ENCODE measurements around the gene E2F1. TPM values are rescaled to one million over a fixed set of nuclear protein-coding genes. Genes with fewer than 3 reads are reported as not detected.

The E2F1 gene
- total and polyA plus RNA-seq, 2 donors (not counting 3 experiments of a cell fraction or from before 2014, with no cell fraction given) = 20.7 to 29.6 TPM

- dilution Hi-C loops (cut with MboI; ENCODE audit: extremely low pct_ligation_motif_present, low sequenced_read_pairs) = no loop called here
- no peak for DNase-seq (ENCODE audit: low read depth, low spot score)
- no peak for TF ChIP-seq POLR2AphosphoS5 (IDR thresholded peaks at IDR 0.05; ENCODE audit: insufficient read depth, low read depth, low read length)
- Histone ChIP-seq H3K27ac (ENCODE audit: insufficient read depth, low read depth, low read length) (no peak overlapping the region), H3K4me3 (replicated peaks in 1 of 3; ENCODE audit: insufficient read depth in 1 of 3, low read depth in 1 of 3, low read length in 3 of 3) (no peak overlapping the region), H3K4me1 (ENCODE audit: control insufficient read depth, extremely low read depth, insufficient read depth, low read length) (peaks cover 7% of the 10 kb centered on the region), H3K9ac (replicated peaks; ENCODE audit: extremely low read depth, insufficient read depth, low read length) (no peak overlapping the region), H3K4me2 (ENCODE audit: insufficient read depth, low read length) (no peak overlapping the region), H2AFZ (ENCODE audit: low read depth, low read length) (no peak overlapping the region), H3K27me3 (ENCODE audit: control insufficient read depth in 2 of 2, insufficient read depth in 2 of 2, low read length in 2 of 2) (no peaks in the 10 kb centered on the region), H3K36me3 (ENCODE audit: control insufficient read depth in 2 of 2, extremely low read depth in 1 of 2, insufficient read depth in 2 of 2, low read length in 2 of 2) (no peaks in the 10 kb centered on the region), H4K20me1 (replicated peaks; ENCODE audit: control insufficient read depth, extremely low read depth, insufficient read depth, low read length) (no peaks in the 10 kb centered on the region), H3K79me2 (ENCODE audit: control insufficient read depth, insufficient read depth, low read length) (no peaks in the 10 kb centered on the region), H3K9me1 (replicated peaks; ENCODE audit: control insufficient read depth, extremely low read depth, insufficient read depth, low read length) (no peaks in the 10 kb centered on the region), H3K9me3 (replicated peaks; ENCODE audit: control insufficient read depth, insufficient read depth, low read length) (no peaks in the 10 kb centered on the region)
- FAIRE-seq = no peak
- ChIA-PET POLR2A (no interaction called here), CTCF (interaction anchor here (1.1 to 1.4 kb wide), 2 partner anchors 8 to 201 kb away, joined by 3 read pairs; partner anchors contain the start of gene ACTL10)
- no TSS peak for BruUV-seq (replicated peaks)
- intact Hi-C loops (cut with micrococcal nuclease) = no loop called here
These were observed 27.7 kb downstream of the E2F1 start for GRCh38 chr20:33658510-33658909.

GRCh38 chr20:33657704-33658095, 28.5 kb downstream of the E2F1 start:
- no peak for DNase-seq (ENCODE audit: low read depth, low spot score)
- H3K79me2 ChIP-seq (ENCODE audit: control insufficient read depth, insufficient read depth, low read length) = no peaks in the 10 kb centered on the region
- H4K20me1 ChIP-seq (replicated peaks; ENCODE audit: control insufficient read depth, extremely low read depth, insufficient read depth, low read length) = no peaks in the 10 kb centered on the region
- no TSS peak for BruUV-seq (replicated peaks)
- H3K9me1 ChIP-seq (replicated peaks; ENCODE audit: control insufficient read depth, extremely low read depth, insufficient read depth, low read length) = no peaks in the 10 kb centered on the region
- H3K4me2 ChIP-seq (ENCODE audit: insufficient read depth, low read length) = no peak overlapping the region
- dilution Hi-C loops (cut with MboI; ENCODE audit: extremely low pct_ligation_motif_present, low sequenced_read_pairs) (no loop called here), intact Hi-C loops (cut with micrococcal nuclease) (no loop called here)
- no peaks in the 10 kb centered on the region for H3K4me1 ChIP-seq (ENCODE audit: control insufficient read depth, extremely low read depth, insufficient read depth, low read length)
- H3K4me3 ChIP-seq (replicated peaks in 1 of 3; ENCODE audit: insufficient read depth in 1 of 3, low read depth in 1 of 3, low read length in 3 of 3) = no peak overlapping the region
- no peak overlapping the region for H2AFZ ChIP-seq (ENCODE audit: low read depth, low read length)
- no peak for TF ChIP-seq JUN (IDR thresholded peaks at IDR 0.05; ENCODE audit: borderline replicate concordance, insufficient read depth, insufficient read length, low read depth)
- no peak for TF ChIP-seq MAX (IDR thresholded peaks at IDR 0.05; ENCODE audit: insufficient read depth, insufficient read length)
- TF ChIP-seq POLR2A (IDR thresholded peaks at IDR 0.05; ENCODE audit: low read depth, low read length) = no peak
- no peak for TF ChIP-seq MYC (IDR thresholded peaks at IDR 0.05; ENCODE audit: low read depth, low read length)
- no peak for TF ChIP-seq CTCF (IDR thresholded peaks at IDR 0.05; ENCODE audit: extremely low read depth in 1 of 2, insufficient read depth in 1 of 2, low read depth in 1 of 2, low read length in 2 of 2)
- no peaks in the 10 kb centered on the region for H3K36me3 ChIP-seq (ENCODE audit: control insufficient read depth in 2 of 2, extremely low read depth in 1 of 2, insufficient read depth in 2 of 2, low read length in 2 of 2)
- H3K27me3 ChIP-seq (ENCODE audit: control insufficient read depth in 2 of 2, insufficient read depth in 2 of 2, low read length in 2 of 2) = no peaks in the 10 kb centered on the region
- POLR2A ChIA-PET = no interaction called here
- H3K9ac ChIP-seq (replicated peaks; ENCODE audit: extremely low read depth, insufficient read depth, low read length) = no peak overlapping the region
- no peak for FAIRE-seq
- no peaks in the 10 kb centered on the region for H3K9me3 ChIP-seq (replicated peaks; ENCODE audit: control insufficient read depth, insufficient read depth, low read length)
- no peak overlapping the region for H3K27ac ChIP-seq (ENCODE audit: insufficient read depth, low read depth, low read length)
- CTCF ChIA-PET = interaction anchor here (1.0 to 1.4 kb wide), 3 partner anchors 9 to 200 kb away, joined by 3 read pairs; partner anchors contain the start of gene ACTL10
